Stimulated activated CD8-positive, alpha-beta memory T cell treated with anti-CD3 and anti-CD28 coated beads, Interleukin-12 subunit alpha, Interleukin-12 subunit beta, amount 100 ng/mL, for 24 hours (primary cell): Measurements from ENCODE around the gene RPS6KL1.
A peak's percentile ranks its signal among the peaks of the same experiment; 100 is the strongest.

Source experiments
- DNase-seq: peaks from one replicate; pipeline ENCODE4 v3.0.0-alpha.2; 2020; ENCODE audit errors: extremely low read depth

RPS6KL1 gene

DNA sequence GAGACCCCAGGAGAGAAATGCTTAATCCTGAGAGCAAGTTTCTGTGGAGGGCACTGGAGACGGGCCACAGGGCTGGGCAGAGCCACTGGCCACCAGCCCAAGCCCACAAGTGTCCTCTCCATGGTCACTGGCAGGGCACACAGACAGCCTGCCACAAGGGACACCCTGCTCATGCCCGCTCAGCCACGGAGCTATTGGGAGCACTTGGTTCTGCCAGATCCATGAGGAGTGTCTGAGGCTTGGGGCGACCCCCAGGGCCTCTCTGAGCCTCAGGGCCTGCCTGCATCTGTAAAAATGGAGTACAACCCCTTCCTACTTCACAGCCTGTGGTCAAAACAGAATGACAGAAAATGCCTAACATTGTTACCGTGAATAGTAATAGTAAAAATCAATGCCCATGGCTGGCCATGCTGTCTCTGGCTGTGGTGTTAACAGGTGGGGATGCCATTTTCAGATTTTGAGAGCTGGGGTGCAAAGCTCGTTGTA, 29.2 kb upstream of the RPS6KL1 start:
- no peak for DNase-seq

DNA sequence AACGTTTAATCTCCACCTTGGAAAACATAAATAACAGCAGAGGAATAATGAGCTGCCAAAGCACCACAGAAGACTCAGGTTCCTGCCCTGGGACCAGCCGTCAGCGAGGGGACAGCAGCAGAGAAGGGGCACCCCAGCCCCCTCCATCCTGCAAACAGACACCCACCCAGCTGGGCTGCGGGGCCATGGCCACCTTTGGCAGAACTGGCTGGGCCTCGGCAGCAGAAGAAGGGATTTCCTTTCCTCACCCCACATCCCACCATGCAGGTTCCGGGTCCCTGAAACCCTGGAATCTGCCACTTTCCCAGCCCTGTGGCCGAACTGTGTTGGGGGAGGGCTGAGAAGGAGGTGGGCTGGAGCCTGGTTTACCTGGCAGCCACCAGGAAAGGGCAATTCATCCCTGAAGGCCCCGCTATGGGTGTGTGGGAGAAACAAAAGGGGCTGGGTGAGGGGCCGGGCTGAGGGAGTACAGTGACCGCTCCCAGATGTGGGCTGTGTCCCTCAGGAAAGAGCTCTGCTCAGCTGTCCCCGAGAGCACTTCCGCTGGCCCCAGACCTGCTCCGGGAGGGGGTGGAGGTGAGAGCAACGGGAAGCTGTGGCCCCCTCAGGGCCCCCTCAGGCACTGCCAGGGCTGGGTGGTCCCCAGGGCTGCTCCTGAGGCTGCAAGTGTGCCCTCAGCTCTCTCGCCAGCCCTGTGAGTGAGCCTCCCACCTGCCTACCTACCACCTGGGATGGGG, 28.6 kb upstream of the RPS6KL1 start:
- DNase-seq: no peak

DNA sequence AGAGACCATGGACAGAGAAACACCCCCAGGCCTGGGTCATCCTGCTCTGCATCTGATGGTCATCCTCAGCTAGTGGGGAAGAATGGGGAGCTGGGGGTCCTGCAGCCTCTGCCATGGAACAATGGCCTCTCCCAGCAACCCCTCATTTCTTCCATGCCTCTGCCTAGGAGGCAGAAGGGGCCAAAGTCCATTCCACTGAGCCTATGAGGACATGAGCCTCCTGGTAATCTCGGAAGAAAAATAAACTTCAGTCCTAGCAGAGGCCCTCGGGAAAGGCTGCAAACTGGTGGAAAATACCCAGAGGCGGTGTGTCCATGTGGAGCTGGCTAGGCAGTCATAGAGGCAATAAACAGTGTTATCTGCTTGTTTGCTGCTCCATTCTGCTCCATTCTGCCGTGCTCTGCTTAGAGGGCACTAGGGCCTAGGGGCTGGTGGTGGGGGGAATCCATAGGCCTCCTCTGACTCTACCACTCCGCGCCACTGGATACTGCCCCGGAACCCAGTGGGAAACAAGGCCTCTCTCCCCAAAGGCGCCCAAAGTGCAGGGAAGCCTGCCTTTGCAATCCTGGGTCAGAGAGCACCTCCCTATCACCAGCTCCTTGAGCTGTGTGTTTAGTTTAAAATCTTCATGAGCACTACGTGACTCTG, 27.9 kb upstream of the RPS6KL1 start:
- no peak for DNase-seq

DNA sequence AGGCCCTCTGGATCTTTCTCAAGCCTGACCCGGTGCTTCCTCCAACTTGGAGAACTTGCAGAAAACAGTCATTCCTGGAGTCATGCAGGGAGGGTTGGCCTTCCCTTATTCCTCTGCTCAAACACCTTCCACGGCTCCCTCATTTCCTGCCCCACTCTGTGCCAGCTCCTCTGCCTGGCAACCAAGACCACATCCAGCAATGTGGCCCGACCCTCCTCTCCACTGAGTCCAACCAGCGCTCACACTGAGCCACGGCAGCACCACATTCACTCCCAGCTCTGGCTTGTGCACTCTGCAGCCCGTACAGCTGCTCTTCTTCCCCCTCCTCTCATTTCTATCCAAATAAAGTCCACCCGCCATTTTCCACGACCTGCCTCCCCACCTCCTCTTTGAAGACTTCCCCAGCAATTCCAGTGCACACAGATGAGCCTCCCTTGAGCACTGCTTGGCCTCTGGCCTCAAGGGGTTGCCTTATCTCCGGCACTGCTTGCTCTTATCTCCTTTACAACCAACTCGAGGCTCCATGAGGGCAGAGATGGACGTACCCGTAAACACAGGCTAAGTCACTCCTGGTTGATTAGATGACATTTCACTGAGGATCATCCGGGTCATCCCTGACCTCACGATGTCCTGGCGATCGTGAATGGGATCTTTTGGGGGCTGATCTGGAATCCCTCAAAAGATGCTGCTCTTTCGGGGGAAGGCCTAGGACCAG, 27.0 kb upstream of the RPS6KL1 start:
- no peak for DNase-seq

DNA sequence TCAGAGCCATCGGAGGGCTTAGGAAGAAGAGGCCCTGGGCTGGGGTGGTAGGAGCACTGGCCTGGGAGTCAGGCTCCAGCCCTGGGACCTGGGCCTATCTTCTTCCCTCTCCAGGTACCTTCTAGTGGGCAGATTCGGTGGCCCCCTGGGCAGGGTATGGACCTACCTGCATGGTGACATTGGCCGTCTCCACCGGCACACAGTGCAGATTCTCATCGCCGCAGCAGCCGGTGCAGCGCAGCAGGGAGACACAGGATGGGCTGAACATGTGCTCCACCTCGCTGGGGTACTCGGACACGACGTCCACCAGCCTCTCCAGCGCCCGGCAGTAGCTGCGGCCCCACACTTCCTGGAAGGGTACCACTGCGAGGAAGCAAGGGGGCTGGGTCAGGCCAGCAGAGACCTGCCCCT, 26.1 kb upstream of the RPS6KL1 start:
- no peak for DNase-seq

DNA sequence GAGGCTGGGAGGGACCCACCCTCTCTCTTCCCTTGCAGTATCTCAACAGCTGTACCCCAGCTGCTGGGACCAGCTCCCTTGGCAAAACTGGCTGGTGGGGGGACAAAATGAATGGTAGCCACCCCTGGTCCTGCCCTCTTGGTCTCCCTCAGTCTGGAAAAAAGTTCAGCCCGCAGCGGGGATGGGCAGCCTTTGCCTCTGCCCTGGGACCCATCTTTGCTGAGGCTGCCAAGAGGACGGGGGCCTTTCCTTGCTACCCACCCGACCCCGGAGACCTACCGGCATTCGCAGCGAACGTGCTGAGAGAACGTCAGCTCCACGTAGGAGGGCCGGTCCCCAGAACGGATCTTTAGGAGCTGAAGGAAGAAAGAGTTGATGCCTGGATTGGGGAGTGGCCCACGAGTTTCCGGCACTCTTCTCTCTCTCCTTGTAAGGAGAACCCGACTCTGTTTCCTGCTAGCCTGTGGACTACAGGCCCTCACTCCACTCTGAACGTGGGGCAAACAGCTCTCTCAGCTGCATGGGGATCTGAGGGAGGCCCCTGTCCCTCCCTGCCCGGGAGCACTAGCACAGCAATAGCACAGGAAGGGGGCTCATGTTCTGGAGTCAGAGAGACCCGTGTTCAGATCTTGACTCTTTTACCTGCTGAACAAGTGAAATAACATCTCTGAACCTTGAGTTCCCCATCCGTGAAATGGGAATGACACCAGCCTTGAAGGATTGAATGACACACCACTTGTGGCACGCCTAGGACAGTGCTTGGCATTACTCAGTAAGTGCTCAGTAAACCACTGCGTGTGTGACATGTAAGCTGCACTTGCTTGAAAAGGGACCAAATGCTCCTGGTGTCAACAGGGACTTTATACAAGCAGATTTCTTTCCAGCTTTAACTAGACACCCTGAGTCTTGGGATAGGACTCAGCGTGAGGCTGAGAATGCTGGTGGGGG, 25.4 kb upstream of the RPS6KL1 start:
- DNase-seq: no peak

DNA sequence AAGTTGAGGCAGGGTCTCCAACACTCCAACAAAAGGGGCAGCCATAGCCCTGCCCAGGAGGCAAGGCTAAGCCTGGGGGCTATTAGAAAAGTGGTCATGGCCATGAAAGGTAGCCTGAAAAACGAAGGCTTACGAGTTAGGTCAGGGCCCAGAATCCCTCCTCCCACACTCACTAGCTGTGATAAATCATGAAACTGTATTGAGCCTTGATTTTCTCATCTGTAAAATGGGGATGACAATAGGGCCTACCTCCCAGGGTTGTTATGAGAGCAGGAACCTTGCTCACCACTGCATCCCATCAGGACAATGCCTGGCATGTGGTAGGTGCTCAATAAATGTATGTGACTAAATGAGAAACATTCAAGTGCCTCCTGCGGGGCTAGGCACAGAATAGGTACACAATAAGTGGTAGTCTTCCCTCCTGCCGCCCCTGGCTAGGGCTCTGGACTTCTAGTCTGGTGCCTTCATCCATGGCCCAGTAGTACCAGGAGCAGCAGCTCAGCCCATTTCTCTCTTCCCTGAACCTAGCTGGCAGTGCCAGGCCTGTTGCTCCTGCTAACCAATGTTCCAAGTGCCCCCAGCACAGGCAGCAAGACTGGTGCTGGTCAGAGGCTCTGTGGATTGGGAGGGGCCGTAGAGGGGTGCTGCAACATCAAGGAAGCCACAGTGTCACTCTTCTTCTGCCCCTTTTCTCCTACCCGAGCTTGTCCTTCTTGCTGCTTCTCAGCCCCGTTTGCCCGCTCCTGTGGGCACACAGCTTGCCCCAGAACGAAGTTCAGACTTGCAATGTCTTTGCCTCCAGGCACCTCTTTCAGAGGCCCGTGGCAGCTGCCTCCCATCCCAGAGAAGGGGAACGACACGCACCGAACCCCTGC, 24.5 kb upstream of the RPS6KL1 start:
- no peak for DNase-seq

DNA sequence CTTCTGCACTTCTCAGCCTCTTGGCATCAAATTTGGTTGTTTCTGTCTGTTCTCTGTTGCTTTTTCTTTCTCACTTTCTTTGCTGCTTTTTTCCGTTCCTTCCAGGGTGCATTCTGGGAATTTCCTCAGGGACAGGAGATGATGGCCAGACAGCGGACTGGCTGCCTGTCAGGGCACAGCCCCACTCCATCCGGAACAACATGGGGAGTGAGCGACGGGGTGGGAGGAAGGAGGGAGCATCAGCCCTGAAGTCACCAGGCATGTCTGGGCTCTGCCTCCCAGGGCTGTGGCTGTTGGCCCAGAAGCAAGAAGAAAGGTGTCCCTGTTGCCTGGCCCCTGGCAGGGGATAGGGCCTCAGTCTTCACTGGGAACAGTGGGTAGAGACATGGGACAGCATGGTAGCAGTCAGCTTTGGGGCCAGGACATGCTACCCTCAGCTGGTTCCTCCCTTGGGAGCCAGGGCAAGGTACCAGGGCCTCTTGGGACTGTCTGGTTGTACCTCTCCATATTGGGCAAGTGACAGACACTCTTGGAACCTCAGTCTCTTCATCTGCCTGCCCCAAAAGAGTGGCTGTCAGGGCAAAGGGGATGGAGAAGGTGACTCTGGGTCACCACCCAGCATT, 23.7 kb upstream of the RPS6KL1 start:
- DNase-seq: no peak

DNA sequence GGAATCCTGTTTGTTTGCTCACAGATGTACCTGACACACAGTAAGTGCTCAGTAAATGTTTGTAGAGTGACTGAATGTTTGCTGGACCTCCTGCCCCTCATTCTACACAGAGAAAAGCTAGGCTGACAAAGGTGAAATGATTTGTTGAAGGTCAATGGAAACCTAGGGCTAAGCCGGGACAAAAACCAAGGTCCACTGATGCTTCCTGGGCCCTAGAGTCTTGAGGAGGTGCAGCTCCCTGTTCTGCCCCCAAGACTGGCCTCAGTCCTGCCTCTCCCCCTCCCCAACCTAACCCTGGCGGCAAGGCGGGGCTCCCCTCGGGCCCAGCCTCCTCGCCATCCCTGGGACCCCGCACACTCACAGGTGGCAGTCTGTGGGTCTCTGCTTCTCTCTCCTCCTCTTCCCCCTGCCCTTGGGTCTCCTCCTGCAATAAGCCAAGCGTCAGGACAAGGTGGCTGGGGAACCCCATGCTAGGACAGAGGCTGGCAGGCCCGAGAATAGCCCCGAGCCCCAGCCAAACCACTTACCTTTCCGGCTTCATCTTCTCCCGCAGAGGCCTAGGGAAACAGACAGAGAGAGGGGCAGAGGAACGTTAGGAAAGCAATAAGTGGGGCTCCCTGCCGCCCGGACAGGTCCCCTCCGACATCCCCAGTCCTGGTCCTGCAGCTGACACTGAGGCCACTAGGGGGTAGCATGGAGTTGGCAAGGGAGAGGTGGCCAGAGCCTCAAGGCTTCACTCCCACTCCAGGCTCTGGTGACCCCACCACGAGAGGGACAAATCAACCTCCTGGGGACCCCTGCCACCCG, 23.0 kb upstream of the RPS6KL1 start:
- peak; percentile 32 for DNase-seq

DNA sequence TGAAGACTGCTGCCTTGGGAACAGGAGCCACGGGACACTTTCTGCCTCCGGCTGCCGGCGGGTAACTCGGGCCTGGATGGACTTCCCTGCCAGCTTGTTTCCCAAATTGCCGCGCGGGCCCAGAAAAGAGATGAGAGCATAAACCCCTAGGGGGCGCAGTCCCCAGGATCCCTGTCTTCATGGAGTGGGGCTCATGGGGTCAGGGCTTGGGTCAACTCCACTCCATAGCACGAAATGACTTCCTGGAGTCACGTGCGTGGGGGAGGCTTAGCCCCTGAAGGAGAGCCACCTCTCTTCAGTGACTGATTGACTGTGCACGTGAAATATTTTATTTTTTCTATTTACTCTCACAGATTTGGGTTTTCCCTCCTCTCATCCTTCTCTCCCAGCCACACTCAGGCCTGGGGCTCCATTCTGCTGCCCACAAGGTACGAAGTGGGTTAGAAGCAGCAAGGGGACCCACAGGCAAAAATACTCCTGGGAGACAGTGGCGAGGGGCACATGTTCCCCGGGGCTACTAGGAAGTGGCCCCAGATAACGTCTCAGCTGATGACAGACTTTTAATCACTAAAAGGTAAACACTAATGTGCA, 22.3 kb upstream of the RPS6KL1 start:
- DNase-seq: no peak

DNA sequence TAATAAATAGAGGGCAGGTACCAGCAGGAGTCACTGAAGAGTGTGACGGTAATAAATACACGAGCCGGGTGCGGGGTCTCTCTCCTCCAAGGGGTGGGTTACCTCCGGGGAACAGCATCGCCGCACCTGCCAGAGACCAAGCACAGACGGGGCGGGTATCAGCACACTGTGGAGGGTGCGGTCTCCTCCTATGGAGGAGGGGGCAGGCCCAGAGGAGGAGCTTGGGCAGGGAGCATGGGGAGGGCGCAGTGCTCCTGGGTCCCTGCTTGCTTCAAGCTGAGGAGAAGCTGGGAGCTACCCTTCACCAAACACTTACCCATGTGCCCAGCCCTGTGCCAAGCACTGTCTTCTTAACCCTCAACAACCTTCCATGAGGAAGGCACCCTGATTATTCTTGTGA, 19.5 kb upstream of the RPS6KL1 start:
- no peak for DNase-seq

DNA sequence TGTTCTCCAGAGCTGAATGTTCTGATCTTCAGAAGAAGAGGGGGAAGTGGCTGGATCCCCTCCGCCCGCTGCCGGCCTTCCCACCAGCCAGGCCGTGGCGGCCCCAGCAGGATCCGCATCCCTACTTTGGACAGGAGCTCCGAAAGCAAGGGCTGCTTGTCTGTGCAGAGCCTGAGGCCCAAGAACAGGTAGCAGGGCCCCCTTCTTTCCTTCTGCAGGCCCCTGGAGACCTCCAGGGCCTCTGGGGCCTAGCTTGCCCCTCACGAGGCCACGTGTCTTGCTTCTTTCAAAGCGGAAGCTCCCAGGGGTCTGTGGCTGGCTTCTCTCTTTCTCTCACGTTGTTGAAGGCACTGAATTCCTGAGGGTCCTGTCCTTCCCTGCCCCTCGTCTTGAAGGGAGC, 19.1 kb upstream of the RPS6KL1 start:
- no peak for DNase-seq

DNA sequence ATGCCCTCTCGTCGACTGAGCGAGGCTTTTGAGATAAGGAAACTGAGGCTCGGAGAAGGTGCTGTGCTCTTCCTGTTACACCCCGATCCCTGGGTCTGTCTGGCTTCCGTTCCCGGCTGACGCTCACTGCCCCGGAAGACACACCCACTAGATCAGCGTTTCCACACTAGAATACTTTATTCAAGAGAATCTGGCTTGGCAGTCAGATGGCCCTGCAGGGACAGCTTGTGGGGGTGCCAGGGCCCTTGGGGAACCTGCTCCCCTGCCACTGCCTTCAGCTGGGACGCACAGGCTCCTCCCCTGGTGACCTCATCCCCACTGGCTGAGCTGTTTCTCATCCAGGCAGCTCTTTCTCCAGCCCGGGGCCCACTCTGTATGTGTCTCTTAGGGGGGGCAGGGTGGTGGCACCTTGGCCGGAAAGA, 18.6 kb upstream of the RPS6KL1 start:
- peak; percentile 40 for DNase-seq

DNA sequence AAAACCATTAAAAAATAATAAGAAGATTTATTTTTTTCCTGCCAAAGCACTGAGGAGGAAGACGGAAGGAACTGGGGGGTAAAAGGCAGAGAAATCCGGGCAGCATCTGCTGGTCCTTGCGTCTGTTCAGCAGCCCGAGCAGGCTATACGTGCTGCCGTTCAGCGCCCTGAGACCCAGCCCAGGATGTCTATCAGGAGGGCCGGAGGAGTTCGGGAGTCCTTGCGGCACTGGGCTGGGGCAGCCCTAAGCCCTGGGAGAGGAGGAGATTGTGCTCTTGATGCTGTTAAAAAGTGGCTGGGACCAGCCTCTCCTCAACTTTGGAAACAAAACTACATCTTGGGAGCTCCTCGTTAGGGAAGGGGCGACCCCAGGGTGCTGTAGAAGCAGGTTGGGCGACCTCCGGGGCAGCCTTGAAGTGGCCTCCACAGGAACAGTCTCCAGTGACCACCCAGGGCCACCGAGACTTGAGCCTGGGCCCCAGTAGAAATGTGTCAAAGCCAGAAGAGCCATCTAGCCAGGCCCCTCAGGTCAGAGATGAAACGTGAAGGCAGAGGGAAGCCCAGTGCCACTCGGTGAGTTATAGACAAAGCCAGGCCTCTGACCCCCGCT, 18.0 kb upstream of the RPS6KL1 start:
- no peak for DNase-seq

DNA sequence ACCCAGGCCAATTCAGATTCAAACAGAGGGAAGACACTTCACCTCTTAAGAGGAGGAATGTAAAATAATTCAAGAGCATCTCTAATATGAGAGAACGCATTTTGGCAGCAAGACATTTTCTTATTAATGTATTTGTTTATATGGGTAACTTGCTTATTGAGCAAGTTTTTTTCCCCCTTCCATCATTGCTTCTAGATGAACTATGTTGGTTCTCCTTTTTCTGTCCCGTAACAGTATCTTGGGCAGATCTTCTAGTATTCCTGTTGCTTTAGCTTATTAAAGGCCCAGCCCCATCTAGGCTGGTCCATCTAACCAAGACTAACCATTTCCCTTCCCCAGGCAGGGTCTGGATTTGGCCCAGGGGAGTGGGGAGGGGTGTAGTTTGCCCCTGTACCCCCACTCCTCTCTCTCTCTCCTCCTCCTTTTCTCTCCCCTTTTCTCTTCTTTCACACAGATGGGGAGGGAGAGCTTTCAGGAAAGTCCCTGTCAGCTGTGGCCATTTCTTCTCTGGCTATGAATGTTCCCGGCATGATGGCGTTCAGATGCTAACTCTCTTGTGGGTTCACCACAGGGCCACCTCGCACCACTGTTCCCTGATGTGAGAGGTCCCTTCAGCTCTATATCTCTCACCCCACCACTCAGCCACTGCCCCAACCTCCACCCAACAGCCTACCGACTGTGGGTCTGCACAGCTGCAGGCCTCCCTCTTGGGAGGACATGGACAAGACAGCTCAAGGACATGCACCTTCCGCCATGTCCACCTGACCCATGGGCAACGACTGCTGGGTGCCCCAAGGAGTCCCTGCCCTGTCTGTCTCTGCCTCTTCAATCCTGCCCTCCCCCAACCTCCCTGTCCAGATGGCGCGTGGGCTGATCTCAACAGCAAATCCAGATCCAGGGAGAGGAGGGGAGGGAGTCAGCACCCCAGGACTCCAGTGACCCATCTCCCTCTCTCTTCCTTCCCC, 15.8 kb upstream of the RPS6KL1 start:
- no peak for DNase-seq

DNA sequence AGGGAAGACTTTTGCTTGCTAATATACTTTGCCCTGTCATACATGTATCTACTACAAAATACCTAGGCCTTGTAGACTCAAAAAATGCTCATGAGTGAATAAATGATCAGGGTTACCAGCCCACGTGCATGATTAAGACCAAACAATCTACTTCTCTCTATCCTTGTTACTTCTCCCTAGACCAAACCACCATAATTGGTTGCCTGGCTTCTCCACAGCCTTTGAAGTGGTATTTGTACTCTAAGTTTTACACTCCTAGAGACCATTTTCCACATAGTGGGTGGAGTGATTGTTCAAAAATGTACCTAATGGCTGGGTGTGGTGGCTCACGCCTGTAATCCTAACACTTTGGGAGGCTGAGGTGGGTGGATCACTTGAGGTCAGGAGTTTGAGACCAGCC, 14.1 kb upstream of the RPS6KL1 start:
- no peak for DNase-seq

DNA sequence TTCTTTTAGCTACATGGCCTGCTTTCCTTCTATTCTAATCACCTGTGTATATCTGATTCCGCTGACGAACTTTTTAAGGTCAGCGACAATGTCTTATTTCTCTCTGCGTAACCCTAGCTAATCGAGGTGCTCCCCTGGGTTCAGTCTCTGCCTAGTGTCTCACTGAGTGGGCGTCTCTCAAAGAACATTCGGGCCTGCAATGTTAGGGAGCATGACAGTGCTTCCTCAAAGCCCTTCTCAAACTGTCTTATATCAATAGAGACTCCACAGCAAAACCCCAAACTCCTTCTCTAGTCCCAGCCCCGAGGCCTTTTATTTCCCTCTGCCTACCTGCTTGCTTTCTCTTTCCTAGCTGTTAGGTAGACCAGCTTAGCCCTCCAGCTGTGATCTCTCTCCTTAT, 13.7 kb upstream of the RPS6KL1 start:
- DNase-seq: no peak
